ENCODE data around the gene LENG9. TPM values are rescaled to one million over a fixed set of nuclear protein-coding genes. Genes with fewer than 3 reads are reported as not detected.

Gene LENG9
- total and polyA plus RNA-seq, 2 of the 13 experiments (the other 11 are each of a cell fraction or from before 2014, with no cell fraction given) = 0.75 to 2.9 TPM

GRCh38 chr19:54462655-54463530 lies 685 bp downstream of the LENG9 start (continued):
- TF ChIP-seq KIAA2018 (CRISPR knock-in tag; IDR thresholded peaks at IDR 0.05; ENCODE audit: borderline replicate concordance) (no peak), KLF12 (CRISPR knock-in tag; IDR thresholded peaks at IDR 0.05; ENCODE audit: borderline replicate concordance) (no peak; the same call in 1 of the 2 replicates), ATF7 (IDR thresholded peaks at IDR 0.05) (no peak), ATF7 (CRISPR knock-in tag; IDR thresholded peaks at IDR 0.05) (no peak), HMG20B (CRISPR knock-in tag; conservative IDR thresholded peaks at IDR 0.05) (no peak), NFYC (CRISPR knock-in tag; IDR thresholded peaks at IDR 0.05) (no peak), PAXIP1 (CRISPR knock-in tag; conservative IDR thresholded peaks at IDR 0.05) (0 out of 2 replicates have a peak, but pooled peaks have one; percentile 30), ZNF430 (CRISPR knock-in tag; IDR thresholded peaks at IDR 0.05) (peak; percentile 20; the same call in 1 of the 2 replicates), ZNF619 (CRISPR knock-in tag; IDR thresholded peaks at IDR 0.05) (no peak), FOXC1 (CRISPR knock-in tag; IDR thresholded peaks at IDR 0.05; ENCODE audit: borderline replicate concordance) (no peak), ZNF562 (CRISPR knock-in tag; IDR thresholded peaks at IDR 0.05; ENCODE audit: borderline replicate concordance) (no peak), TMF1 (CRISPR knock-in tag; IDR thresholded peaks at IDR 0.05; ENCODE audit: low read depth) (peak; percentile 19; the same call in 1 of the 2 replicates), ZFP36 (IDR thresholded peaks at IDR 0.05; ENCODE audit: borderline replicate concordance, low read depth, low read length, partially characterized antibody) (no peak), ZNF260 (CRISPR knock-in tag; IDR thresholded peaks at IDR 0.05; ENCODE audit: borderline replicate concordance, low read depth) (no peak), ZNF747 (CRISPR knock-in tag; IDR thresholded peaks at IDR 0.05; ENCODE audit: borderline replicate concordance) (peak; percentile 79), TEF (CRISPR knock-in tag; IDR thresholded peaks at IDR 0.05) (no peak), NKX3-1 (CRISPR knock-in tag; IDR thresholded peaks at IDR 0.05) (peak; percentile 89)

Data from HepG2 (cell line).